Fibroblast of villous mesenchyme (primary cell): ENCODE measurements around the gene SEMA6A. TPM values are rescaled to one million over a fixed set of nuclear protein-coding genes. Genes with fewer than 3 reads are reported as not detected.

Experiments
- DNase-seq: peaks from one replicate; pipeline ENCODE4 v3.0.0-alpha.2; 2010; ENCODE audit warnings: low read depth
- H3K4me3 ChIP-seq: 2 replicates; pipeline ENCODE4 v1.5.1; 2011; ENCODE audit warnings: low read depth, mild to moderate bottlenecking, low read length
- CTCF ChIP-seq: IDR thresholded peaks from 2 replicates; pipeline ENCODE4 v1.5.1; 2012; ENCODE audit warnings: low read depth, mild to moderate bottlenecking, low read length; ENCODE audit not compliant: insufficient read depth
- total RNA-seq: library from RNA; depleted of rRNA; stranded (reverse); fragments of >200 nt; gene quantifications from 2 replicates; pipeline ENCODE4 v1.2.3, GENCODE V29; 2012

Gene SEMA6A
- total RNA-seq, 1 donor, result 2.2 TPM

- TF ChIP-seq CTCF, result no peak
- no peak for DNase-seq
- no peak overlapping the region for H3K4me3 ChIP-seq
Observed at GRCh38 chr5:116544531-116545241, 29.9 kb downstream of the SEMA6A start.

- DNase-seq, result no peak
- no peak overlapping the region for H3K4me3 ChIP-seq
- TF ChIP-seq CTCF, result no peak
Observed at GRCh38 chr5:116543501-116543900, 31.1 kb downstream of the SEMA6A start.

GRCh38 chr5:116542619-116543018 lies 32.0 kb downstream of the SEMA6A start:
- no peak for DNase-seq
- H3K4me3 ChIP-seq, result no peak overlapping the region
- TF ChIP-seq CTCF, result no peak

- TF ChIP-seq CTCF, result no peak
- H3K4me3 ChIP-seq, result no peak overlapping the region
- DNase-seq, result no peak
Observed at GRCh38 chr5:116539222-116539621, 35.4 kb downstream of the SEMA6A start.

GRCh38 chr5:116536316-116537083 lies 38.1 kb downstream of the SEMA6A start:
- H3K4me3 ChIP-seq, result no peak overlapping the region

GRCh38 chr5:116534964-116535651 lies 39.5 kb downstream of the SEMA6A start:
- no peak for TF ChIP-seq CTCF
- DNase-seq, result no peak
- H3K4me3 ChIP-seq, result no peak overlapping the region

More at GRCh38 chr5:116536316-116537083, 38.1 kb downstream of the SEMA6A start:
- no peak for DNase-seq
- no peak for TF ChIP-seq CTCF
